HPDE6-E6E7 (cell line): ENCODE data around the gene PHAF1.

ENCODE experiments used
- DNase-seq: peaks from one replicate; pipeline ENCODE4 v3.0.0; 2011; ENCODE audit warnings: missing footprints; ENCODE audit errors: extremely low spot score

PHAF1 gene

DNA sequence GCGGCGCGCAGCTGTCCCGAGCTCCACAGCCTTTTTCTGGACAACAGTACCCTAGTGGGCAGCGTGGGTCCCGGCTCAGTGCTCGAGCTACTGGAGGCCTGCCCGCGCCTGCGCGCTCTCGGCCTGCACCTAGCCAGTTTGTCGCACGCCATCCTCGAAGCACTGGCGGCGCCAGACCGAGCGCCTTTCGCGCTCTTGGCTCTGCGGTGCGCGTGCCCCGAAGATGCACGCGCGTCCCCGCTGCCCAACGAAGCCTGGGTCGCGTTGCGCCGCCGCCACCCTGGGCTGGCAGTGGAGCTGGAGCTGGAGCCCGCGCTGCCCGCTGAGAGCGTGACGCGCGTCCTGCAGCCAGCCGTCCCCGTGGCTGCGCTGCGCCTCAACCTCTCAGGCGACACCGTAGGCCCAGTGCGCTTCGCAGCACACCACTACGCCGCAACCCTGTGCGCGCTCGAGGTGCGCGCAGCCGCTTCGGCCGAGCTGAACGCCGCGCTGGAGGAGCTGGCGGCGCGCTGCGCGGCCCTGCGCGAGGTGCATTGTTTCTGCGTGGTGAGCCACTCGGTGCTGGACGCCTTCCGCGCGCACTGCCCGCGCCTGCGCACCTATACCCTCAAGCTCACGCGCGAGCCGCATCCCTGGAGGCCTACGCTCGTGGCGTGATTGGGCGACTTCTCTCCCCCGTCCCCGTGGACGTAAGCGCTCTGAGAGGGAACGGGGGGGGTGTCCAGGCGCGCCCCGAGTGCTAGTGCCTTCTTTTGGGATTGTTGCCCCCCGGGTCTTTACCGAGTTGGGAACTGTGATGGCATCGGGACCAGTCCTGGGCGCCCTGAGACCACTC, 53.6 kb downstream of the PHAF1 start:
- DNase-seq: no peak

DNA sequence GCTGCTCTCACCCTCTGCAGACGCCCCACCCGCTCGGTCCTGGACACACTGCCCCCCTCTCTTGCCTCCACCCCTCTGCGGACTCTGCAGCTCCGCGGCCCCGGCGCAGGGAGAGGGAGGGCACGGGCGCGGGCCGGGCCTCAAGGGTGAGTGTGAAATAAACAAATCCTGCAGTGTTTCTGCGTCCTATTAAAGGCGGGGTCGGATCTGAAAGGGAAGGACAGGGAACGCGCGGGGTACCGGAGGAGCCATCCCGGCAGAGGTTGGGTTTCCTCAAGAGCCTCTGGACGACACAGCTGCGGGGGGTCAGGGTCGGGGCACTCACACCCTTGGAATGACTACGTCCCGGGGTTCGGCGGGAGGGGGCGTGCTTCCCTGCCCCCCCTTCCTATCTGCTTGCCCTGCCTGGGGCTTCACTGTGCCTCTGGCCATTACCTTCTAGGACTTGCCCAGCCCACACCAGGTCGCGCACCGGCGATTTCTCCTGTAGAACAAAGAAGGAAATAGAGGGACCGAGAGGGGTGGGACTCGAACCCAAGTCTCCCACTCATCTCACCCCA, 54.3 kb downstream of the PHAF1 start:
- no peak for DNase-seq

DNA sequence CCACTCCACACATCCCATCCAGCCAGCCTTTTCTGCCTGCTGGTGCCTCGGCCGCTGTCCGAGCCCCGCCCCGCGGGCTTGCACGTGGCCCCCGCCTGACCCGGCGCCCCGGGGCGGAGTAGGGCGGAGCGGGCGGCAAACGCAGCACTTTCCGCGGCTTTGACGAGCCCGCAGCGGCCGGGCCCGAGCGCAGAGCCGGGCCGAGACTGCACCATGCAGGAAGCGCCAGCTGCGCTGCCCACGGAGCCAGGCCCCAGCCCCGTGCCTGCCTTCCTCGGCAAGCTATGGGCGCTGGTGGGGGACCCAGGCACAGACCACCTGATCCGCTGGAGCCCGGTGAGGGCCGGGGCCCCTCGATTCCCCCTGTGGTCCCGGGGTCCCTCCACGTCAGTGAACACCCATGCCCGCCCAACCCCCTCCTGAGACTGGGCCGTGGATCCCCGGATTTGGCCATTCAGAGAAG, 54.9 kb downstream of the PHAF1 start, which contains the start of gene HSF4:
TSS of gene HSF4 (plus strand) at position 147 of the 463 bp plus-strand sequence. CDS start at position 214, 67 bp downstream.
- DNase-seq: no peak

DNA sequence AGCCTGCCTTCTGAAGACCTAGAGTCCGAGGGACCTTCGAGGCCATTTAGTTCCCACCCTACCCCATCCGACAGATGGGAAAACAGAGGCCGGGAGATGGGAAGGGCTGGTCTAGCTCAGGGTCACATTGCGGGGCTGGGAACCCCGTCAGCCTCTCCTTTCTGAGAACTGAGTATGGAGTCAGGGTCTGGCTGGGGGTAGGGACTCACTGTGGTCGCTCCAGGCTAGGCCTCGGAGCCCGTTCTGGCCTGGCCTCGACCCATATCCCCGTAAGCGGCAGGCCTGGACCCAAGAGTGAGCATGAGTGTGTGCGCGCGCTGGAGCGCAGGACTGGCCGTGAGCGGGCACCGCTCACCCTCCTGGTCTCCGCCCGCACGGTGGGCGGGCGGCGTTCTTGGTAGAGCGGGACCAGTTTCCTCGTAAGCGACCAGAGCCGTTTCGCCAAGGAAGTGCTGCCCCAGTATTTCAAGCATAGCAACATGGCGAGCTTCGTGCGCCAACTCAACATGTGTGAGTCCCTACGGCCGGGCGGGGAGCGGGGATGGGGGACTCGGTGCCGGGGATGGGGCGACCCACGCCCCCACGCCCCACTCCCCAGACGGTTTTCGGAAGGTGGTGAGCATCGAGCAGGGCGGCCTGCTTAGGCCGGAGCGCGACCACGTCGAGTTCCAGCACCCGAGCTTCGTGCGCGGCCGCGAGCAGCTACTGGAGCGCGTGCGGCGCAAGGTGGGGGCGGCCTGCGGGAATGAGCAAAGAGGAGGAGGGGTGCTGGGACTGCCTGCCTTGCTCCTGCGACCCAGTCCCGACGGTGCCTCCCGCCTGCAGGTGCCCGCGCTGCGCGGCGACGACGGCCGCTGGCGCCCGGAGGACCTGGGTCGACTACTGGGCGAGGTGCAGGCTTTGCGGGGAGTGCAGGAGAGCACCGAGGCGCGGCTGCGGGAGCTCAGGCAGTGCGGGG, 55.7 kb downstream of the PHAF1 start:
- DNase-seq: no peak

DNA sequence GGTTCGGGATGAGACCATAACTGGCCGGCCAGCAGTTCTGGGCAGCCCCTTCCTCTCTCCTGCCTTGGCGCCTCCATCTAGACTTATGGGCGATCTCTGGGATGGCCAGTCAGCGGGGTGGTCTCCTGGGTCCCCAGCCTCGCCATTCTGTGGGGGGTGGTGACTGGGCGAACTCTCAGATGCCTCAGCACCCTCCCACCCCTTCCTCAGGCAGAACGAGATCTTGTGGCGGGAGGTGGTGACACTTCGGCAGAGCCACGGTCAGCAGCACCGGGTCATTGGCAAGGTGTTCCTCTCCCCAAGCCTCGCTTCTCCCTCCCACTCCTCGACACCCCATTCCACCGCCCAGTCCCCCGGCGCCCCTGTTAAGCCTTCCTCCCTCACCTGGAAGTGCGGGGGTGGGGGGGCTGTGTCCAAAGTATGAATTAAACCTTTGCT, 56.4 kb downstream of the PHAF1 start:
- DNase-seq: no peak

DNA sequence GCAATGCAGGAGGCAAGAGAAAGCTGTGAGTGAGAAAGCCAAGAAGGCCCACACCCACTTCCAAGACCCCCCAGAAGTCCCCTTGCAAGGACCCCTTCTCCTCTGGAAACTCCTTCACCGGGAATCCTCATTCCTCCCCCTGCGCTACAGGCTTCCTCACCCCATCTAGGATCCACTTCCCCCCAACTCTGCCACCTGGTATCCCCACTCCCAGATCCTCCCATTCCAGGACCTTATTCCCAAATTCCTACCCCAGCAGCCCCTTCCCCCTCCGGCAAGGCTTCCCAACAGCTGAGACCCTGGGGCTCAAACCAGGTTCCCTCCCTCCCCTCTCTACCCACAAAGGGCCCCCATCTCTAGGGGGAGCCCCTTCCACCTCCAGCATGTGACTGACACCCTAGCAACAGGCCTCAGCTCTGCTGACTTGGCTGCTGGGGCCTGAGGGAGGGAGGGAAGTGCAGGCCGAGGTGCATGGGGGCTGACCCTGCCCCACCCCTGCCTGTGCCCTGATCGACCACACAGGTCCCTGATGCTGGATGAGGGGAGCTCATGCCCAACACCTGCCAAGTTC, 56.9 kb downstream of the PHAF1 start:
- no peak for DNase-seq

DNA sequence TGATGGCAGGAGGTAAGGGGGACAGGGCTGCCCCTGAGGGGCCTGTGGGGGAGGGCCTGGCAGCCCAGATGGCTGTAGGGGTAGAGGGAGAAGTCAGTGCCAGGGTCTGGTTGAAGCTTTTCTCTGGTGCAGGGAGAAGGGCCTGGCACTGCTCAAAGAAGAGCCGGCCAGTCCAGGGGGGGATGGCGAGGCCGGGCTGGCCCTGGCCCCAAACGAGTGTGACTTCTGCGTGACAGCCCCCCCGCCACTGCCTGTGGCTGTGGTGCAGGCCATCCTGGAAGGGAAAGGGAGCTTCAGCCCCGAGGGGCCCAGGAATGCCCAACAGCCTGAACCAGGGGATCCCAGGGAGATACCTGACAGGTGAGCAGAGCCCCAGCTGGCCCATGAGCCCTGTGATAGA, 57.8 kb downstream of the PHAF1 start:
- no peak for DNase-seq

DNA sequence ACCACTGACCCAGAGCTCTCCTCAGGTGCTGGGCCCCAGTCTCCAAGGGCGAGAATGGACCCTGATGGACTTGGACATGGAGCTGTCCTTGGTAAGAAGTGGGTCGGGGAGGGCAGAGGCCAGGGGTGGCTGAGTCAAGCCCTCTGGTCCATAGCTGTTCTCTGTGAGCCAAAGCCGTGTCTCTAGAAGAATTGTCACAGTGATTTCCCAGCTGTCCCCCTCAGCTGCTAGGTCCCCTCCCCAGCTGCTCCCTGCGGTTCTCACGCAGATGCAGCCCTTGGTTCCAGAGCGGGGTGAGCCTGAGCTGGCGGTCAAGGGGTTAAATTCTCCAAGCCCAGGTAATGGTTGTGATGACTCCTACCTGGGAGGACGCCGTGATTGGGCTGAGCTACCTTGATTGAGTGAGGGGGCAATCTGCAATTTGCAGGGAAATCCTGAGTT, 59.3 kb downstream of the PHAF1 start:
- DNase-seq: no peak

DNA sequence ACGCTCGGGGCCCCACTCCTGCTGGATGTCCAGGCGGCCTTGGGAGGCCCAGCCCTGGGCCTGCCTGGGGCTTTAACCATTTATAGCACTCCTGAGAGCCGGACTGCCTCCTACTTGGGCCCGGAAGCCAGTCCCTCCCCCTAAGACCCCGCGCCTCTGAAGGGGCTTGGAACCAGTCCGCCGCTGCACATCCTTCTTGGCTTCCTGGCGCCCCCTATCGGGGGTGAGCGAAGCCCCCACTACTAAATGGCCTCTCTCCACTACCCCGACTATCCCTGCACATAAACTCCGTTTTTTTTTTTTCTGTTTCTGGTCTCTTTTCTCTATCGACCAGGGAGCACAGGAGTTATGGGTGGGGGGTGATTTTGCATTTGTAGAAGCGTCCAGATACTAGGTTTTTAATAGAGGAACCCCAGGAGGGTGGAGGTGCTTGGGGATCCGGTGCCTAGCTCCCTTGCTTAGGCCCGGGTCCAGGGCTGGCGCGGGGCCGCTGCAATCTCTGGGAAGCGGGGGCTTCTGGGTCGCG, 60.0 kb downstream of the PHAF1 start:
- no peak for DNase-seq

DNA sequence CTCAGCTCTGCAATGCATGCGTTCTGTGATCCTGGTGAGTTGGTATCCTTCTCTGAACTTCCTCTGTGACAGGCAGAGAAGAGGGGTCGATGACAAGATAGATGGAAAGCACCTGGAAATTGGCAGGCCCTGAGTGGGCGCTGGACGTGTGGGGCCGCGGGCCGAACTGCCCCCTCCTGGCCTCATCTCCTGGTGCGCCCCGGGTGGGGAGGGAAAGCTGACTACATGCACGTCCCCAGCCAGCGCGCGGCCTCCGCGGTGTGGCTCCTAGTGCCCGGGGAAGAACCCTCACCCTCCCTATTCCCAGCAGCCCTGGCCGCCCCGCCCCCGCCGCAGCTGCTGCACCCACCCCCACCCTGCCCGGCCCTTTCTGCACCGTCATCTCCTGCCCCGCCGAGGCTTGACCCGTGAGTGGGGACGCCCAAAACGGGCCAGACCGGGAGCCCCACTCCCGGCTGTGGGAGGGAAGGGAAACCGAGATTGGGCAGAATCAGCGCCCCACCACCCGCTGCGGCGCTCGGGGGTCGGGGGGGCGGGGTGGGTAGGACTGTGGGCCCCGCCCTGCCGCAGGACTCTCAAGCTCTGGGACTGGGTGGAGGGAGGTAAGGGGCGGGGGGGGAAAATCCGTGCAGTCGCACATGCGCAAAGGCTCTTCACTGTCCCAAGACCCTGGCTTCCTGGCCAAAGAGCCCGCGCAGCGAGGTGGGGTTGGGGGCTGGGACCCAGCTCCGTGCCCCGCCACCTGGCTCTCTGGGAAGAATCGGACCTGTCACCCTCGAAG, 60.6 kb downstream of the PHAF1 start, which contains the start of gene NOL3:
TSS of gene NOL3 (plus strand) at position 371 of the 781 bp plus-strand sequence.
- DNase-seq: peak; percentile 78

DNA sequence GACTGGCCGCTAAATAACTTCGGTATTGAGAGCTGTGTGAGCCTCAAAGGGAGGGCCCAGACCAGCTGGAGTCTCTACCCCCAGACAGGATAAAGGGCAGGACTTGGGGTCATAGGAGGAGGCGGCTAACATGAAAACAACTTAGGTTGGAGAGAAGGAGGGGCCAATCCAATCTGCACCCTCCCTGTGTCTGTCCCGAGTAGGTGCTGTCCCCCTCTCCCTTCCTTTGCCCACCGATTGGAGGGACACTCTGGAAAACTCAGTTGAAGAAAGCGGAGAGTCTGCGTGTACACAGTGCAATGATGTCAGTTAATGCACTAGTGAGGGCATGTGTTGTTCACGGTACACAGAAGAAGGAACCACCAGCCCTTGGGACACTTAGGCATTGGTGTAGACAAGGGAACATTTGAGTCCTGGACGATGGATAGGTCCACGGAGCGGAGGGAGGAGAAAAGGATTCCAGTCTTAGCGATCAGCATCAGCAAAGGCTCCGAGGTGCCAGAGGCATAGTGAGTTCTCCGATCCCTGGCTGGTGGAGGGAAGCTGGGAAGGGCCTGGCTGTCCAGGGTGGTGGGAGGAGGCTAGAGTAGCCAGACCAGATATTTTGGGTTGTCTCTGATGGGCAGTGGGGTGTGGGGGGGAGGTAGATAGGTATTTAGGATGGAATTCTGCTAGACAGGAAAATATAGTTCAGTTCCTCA, 61.4 kb downstream of the PHAF1 start:
- DNase-seq: no peak

DNA sequence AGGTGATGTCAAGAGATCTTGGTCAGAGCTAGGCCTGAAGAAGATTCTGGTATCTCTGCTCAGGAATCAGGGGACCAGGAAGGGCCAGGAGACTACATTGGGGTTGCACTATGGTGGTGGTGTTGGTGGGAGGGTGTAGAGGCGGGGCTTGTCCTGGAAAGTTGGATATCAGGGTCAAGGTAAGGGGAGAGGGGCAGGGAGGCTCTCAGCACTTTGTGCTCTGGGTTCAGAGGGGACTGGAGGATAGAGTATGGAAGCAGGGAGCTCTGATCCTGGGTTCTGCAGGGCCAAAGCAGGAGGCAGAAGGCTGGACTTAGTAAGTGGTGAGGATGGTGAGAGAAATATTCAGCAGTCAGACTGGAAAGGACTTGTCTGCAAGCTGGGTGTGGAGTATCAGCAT, 63.6 kb downstream of the PHAF1 start:
- DNase-seq: no peak

DNA sequence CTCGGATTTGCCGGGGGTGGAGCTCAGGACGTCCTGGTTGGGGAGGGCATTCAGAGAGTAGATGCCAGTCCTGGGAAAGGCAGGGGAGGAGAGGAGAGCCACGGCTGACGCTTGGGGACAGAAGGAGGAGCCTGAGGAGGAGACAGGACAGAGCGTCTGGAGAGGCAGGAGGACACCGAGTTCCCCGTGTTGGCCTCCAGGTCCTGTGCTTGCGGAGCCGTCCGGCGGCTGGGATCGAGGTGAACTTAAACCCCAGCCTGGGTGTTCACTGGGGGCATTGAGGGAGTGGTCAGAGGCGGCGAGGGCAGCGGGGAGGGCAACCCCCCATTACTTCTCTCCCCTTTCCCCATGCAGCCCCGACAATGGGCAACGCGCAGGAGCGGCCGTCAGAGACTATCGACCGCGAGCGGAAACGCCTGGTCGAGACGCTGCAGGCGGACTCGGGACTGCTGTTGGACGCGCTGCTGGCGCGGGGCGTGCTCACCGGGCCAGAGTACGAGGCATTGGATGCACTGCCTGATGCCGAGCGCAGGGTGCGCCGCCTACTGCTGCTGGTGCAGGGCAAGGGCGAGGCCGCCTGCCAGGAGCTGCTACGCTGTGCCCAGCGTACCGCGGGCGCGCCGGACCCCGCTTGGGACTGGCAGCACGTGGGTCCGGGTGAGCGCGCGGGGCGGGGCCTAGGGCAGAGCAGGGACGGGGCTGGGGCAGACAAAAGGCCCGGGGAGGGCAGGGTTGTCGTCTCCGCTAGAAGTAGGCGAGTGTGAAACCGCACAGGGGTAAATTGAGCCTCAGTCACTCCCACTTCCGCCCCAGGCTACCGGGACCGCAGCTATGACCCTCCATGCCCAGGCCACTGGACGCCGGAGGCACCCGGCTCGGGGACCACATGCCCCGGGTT, 64.3 kb downstream of the PHAF1 start:
- DNase-seq: peak; percentile 92

DNA sequence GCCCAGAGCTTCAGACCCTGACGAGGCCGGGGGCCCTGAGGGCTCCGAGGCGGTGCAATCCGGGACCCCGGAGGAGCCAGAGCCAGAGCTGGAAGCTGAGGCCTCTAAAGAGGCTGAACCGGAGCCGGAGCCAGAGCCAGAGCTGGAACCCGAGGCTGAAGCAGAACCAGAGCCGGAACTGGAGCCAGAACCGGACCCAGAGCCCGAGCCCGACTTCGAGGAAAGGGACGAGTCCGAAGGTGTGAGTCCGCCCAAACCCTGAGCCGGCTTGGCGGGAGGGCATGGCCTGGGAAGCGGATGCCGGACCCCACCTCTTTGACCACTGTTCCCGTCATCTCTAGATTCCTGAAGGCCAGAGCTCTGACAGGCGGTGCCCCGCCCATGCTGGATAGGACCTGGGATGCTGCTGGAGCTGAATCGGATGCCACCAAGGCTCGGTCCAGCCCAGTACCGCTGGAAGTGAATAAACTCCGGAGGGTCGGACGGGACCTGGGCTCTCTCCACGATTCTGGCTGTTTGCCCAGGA, 65.0 kb downstream of the PHAF1 start:
- DNase-seq: no peak

DNA sequence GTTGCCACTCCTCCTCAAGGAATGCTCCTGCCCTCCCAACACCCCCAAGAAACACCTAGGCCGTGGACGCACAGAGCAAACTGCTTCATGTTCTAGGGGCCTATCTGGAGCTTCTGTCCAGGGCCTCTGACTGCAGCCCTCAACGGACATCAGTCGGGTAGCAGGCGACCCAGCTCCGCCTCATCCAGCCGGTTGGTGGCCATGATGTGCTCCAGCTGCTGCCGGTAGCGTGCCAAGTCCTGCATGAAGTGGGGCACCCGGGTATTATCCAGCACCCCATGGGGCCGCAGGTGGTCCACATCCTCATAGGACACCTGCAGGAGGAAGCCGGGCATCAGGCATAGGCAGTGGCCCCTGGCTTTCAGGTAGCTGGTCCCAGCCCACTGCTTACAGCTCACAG, 66.9 kb downstream of the PHAF1 start:
- no peak for DNase-seq

DNA sequence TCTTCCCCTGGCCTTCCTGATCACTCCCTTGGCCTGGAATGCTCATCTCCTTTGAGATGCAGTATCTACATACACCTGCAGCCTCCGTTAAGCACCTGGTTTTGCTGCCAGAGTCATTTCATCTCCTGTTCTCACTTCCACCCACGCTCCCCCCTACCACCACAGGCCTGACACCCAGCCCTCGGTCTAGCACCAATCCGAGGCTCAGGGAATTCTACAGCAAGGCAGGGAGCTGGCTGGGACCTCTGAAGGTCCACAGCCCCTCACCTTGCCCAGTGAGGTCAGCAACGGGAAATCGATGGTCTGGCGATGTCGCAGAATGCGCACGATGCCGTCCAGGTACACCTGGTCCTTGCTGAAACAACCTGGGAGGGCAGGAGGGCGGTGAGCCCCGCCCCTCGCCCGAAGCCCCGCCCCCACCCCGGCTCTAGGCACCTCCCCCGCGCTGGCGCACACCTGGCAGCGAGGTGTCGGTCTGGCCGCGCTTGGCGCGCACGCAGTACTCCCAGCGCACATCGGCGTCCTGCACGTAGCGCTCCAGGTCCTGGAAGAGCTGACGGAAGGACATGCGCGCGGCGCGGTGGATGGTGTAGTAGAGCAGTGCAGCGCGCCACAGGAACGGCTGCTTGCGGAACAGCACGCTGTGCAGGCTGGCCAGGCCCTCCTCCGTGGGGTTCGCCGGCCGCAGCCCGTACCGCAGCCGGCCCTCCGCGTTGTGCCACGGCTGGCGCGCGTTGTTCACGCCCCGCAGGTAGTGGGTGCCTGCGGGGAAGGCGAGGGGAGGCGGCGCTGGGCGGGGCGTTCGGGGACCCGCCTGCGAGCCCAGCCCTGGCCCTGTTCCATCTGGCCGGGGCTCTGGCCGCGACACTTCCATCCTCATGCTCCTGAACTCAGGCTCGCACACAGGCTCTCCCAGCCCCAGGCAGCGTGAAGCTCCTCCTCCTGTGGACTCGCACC, 68.3 kb downstream of the PHAF1 start:
- peak; percentile 94 for DNase-seq

DNA sequence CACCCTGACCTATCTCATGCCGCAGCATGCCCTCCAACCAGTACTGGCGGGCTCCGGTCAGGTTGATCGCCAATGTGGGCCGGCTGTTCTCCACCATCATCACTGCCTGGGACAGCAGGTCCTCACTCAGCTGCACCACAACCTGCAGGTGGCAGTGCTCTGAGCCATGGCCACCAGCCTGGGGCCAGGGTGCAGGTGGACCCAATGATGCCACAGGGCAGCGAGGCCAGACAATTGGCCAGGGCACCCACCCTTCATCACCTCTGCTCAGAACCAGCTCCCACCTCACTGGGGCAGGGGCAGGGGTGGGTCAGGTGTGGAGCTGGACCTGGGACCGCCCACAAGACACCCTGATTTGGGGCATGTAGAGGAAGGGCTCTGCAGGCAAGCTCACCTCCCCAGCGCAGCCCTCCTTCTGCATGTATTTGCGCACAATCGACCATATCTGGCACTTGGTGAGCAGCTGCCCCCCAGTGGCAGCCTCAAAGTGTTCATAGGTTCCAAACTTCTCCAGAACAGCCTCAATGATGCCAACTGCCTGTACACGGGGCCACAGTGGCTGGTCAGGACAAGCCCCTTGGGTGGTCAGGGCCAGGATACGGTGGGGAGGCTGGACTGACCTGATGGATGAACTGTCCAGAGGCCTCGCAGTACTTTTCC, 69.8 kb downstream of the PHAF1 start:
- no peak for DNase-seq
